Fibroblast of skin of left quadriceps (primary cell): ENCODE results near the gene ANKRD34C.

ENCODE experiments used
- DNase-seq, 2 experiments: peaks; one replicate each; pipeline ENCODE4 v3.0.0-alpha.2; 2013; ENCODE audit warnings: low read depth in 2 of 2

The ANKRD34C gene

DNA sequence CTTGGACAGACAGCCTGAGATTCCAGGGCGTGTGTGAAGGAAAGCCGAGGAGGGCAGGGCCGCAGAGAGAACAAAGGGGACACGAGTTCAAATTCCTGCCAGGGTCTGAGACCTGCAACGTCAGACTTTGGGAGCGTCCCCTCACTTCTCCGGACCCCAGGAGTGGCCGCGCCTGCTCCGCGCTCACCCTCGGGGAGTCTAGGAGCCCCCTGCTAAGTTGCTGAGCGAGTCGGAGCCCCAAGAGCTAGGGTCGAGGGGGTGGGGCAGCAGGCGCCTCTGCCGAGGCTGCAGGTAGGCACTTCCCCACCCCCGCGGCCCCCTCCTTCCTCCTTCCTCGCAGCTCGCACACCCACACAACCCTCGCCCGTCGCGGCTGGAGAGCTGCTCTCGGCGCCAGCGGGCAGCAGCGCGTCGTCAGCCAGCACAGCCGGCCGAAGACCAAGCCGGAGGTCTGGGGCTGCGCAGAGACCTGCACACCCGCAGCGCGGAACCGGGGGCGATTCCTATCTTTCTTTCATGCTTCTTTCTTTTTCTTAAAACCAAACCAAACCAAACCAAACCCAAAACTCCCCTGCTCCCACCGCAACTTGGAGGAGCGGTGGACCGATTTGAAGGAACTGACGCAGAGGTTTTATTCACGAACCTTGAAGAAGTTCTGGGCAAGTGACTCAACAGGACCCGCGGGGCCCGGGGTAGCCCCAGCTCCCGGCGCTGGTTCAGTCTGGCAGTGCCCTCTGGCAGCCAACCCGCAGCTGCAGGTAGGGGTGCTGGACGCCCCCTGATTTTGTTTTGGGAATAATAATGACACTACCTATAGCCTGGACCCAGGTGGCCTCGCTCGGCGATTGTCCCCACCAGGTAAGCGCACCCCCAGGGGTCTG, at the start of gene ANKRD34C:
Gene ANKRD34C (plus strand): TSS at position 352 of the 881 bp plus-strand sequence. CDS start 10,563 bp downstream, outside the sequence.
- DNase-seq, result no peak

DNA sequence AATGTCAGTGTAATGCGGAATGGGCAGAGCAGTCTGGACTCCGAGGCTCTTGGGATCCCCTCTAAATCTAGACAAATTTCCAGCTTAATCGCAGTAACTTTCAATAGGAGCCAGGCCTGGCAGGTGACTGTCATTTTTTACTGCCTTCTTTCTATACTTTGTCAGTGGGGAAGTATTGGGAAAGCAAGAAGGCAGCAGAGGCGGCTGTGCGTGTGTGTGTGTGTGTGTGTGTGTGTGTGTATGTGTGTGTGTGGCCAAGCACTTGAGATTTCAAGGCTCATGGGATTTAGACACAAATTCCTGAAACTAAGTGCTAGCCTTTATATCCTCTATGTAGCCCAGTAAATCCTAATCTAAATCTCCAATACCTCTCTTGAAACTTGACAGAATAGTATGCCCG, 49.3 kb upstream of the ANKRD34C start:
- DNase-seq, result no peak

DNA sequence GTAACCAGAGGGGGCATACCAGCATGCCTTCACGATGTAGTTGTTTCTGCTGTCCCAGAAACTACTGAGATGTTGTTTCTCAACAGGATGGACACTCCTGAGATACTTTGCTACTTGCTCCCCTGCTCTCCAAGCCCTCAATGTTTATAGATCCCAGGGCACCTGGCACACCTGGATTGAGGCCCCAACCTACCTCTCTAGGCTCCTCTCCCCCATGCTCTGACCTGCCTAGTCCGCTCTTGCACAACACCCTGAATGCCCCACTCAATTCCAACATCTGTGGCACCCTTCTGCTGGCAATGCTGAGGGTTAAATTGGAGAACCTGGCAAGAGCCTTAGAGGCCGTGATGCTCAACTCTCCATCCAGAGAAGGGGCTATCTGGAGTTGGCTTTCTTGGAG, 42.5 kb upstream of the ANKRD34C start:
- no peak for DNase-seq

DNA sequence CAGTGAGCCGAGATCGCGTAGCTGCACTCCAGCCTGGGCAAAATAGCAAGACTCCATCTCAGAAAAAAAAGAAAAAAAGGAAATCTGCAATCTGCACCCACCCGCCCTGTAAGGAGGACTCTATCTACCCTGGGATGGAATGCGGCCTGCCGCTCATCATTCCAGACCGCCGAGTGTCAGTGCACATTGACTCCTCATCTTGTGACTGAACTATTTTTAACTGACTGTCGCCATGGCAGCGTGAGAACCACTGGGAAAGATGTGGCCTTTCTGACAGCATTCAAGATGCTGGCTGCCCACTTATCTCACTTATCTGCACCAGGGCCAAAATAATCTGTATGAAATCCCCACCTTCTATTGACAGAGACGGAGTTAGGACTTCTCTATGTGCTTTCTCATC, 38.8 kb upstream of the ANKRD34C start:
- DNase-seq, result no peak

DNA sequence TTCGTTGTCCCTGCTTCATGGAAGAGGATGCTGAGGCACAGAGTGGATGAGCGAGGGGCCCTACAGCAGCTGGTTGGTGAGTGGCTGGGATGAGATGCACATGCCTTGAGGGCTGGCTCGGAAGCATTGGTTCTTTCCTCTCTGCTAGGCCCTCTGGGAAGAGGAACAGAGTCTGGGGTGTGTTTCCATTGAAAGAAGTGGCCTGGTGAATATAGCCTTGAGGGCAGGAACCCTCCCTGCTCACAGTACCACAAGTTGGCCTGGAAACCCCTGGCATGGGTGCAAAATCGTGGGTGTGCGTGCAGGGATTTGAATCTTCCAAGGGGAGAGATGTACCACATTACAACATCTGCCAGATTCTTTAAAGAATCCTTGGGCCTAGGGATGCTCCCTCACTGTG, 37.6 kb upstream of the ANKRD34C start:
- no peak for DNase-seq

DNA sequence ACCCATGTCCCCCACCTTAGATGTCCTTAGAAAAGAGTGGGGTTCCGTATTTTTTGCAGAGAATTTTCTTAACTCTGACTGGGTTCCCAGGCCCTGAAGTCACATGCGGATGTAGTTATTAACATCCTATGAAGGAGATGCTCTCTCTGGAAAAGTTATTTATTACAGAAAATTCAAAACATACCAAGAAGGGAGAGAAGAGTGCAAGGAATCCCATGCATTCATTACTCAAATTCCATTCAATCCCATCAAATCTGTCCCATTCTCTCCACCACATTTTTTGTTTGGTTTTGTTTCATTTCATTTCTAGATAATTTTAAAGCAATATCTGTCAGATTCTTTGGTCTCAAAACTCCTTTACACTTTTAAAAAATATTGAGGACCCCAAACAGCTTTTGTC, 34.3 kb upstream of the ANKRD34C start:
- peak in 1 of 2 experiments; percentile 1 for DNase-seq

DNA sequence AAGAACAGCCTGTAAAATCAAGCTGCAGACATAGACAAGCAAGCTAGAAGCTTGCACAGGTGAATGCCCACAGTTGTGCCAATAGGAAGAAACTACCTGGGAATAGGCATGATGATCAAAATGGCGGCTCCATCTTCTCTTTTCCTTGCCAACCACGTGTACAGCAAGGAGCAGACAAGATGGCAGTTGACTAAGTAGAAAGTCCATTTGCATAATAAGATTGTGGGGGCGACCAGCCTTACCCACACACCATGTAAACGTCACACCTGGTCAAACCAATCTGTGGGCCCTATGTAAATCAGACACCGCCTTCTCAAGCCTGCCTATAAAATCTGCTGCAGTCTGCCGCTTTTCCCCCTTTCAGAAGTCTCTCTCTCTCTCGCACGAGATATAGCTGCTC, 25.1 kb upstream of the ANKRD34C start:
- no peak for DNase-seq

DNA sequence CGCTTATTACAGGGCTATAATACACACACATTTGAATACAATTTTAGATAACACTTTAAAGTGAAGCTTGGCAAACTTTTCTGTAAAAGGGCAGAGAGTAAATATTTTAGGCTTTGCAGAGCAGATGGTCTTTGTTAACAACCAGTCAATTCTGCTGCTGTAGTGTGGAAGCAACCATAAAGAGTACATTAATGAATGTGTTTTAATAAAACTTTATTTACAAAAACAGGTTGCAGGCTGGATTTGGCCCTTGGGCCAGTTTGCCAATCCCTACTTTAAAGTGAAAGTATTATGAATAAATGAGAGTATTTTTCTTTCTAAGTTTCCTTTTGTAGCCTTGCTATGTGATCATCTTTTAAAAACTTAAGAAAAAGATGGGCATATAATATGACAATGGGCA, 20.7 kb upstream of the ANKRD34C start:
- no peak for DNase-seq

DNA sequence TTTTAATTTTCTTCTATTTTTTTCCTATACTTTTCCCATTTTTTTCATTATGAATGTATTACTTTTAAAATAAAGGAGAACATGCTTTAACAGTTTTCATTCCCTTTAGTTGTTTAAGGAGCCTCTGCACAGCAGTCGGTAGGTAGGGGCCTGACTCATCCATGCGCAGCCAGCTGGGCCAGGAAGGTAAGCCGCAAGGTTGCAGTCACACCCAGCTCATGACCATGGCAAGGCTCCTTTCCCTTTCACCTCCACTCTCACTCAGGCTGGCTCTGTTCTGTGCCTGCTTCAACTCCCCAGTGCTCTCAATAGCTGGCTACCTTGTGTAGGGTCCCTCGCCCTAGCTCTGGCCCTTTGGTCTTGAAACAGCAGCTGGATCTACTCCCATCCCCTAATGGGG, 17.4 kb upstream of the ANKRD34C start:
- DNase-seq, result no peak

DNA sequence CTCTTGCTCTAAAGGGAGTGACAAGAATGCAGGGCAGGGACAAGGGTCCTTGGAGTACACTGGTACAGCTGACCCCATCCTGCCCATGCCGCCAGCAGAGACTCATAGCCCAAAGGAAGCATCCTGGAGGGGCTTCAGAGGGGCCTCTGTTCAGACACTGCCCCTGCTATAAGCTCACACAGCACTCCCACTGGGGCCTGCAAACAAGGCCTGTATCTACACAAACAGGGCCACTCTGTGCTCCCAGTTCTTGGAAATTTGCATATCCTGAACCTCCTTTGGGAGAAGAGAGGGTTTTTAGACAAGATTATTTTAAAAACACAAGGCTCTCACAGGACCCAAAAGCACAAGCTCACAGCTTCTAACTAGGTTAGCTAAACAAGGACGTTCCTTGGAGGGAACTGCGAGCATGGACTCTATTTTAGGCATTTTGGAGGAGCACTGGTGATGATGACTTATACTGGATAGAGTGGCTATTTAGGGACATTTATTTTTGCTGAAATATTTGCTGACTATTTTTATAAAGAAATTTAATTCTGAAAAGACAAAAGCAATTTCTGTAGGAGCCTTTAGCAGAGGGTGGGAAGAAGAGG, 16.4 kb upstream of the ANKRD34C start:
- no peak for DNase-seq

DNA sequence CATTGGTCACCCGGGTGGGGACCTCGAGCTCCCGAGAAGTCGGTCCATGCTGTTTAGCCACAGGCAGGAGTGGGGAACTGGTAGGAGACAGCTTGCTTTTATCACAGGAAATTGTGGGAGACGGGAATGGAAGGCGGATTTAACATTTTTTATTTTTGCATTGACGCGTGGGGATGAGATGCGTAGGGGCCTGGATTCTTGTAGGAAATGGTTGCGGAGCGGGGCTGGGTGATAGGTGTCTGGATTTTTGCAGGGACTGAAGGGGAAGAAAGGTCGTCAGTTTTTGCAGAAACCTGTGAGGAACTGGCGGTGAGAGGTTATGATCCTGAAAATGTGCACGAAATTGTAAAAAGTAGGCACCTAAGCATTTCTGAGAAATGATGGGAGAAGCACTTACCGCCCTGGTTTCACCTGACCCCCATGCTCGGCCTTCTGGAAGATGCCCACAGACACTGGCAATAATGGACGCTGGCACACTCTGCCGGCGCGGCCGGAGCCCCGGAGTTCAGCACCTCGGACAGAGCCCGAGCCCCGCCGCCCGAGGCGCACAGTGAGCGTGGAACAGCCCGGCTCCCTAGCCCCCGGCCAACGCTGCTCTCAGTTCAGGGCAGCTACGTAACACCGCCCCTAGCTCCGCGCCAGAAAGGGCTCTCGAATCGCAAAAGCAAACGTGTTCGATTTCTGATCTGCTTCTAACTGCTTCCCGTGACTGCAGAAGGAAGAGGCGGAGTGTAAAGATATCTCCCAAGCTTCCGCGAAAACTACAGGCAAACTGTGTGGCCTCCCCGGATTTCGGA, 928 bp downstream of the ANKRD34C start:
- peak; percentile 6 to 12 for DNase-seq

DNA sequence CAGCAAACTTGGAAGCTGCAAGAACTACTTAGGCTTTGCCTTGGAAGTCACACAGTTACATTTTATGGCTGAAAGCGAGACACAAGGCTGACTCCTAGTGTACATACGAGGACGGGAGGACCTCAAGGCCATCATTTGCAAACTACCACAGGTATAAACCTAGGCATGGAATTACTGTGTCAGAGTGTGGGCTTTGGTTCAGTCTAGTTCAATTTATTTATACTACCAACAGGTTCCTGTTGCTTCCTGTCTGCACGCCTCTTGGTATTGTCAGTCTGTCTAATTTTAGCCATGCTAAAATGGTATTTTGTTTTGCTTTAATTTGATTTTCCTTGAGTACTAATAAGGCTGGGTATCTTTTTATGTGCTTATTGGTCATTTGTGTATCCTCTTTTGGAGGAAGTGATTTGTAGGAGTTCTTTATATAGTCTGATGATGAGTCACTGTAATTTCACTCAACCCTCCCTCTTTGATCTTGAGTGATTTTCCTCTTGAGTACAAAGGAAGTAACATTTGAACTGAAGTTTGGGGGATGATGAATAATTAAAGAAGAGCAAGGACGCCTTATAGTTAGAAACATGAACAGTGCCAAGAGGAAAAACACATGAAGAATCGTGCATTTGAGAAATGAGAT, 8.2 kb downstream of the ANKRD34C start:
- no peak for DNase-seq

DNA sequence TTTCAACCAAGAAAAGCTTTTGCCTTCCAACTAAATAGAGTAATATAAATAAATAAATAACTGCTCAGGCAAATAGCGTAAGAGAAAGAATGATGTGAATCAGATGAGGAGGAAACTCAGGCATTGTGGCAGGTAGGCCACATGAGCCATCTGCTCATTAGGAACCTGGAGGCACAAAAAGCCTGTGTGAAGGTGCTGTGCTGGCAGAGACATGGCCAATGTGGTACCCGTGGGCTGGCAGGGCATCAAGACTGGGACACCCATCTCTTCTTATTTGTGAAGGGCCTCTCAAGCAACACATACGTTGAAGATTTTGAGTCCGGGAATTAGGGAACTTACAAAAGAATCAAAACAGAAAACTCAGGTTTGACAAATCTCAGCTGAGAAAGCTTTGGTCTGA, 9.5 kb downstream of the ANKRD34C start:
- no peak for DNase-seq

DNA sequence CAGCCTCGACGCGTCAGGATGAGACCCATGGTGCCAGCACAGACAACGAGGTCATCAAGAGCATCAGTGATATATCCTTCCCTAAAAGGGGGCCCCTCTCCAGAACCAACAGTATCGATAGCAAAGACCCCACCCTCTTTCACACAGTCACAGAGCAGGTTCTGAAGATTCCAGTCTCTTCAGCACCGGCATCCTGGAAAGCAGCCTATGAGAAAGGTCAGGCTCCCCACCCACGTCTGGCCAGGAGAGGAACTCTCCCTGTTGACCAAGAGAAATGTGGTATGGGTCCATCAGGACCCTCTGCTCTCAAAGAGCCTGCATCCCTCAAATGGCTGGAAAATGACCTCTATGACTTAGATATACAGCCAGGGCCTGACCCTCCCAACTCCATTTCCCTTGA, 11.6 kb downstream of the ANKRD34C start:
- no peak for DNase-seq

DNA sequence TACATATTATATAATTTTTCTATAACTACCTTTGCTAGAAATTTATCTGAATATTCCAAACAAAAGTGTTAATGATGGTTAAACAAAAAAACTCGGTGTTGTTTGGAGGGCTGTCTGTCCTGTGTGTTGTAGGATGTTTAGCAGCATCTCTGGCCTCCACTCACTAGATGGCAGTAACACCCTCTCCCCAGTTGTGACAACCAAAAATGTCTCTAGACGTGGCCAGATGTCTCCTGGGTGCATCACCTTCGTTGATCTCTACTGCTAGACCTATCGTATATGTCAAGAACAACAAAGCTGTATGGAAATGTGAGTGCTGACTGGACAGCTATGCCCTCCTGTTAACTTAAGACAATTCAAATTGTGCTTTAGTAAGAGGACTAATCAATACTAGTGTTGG, 14.1 kb downstream of the ANKRD34C start:
- DNase-seq, result no peak

DNA sequence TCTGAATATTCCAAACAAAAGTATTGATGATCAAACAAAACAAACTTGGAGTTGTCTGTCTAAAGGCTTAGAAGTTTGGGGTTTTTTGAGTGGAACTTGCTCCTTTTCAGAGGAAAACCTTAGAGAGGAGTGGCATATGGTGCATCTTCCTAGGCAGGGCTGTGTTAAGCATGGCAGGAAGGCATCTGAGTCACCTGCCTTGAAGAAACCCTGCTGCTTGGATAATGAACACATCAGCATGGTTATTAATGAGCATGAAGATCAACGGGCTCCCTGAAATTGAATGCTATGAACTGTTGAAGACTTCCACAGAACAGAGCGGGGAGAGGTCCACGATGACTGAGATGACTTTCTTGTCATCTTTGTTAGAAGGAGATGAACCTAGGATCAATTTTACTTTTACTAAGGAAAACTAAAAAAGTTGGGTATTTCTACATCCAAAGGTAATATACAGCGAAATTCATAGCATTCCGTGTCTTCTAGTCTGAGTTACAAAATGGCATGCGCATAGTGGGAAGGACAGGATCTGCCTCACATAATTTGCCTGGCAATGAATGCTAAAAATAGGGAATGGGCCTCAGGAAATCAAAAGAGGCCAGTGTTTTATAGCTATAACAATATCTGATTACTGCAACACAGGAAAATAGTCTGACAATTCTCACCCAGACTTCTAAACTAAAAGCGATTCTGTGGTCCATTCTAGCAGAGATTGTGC, 16.8 kb downstream of the ANKRD34C start:
- DNase-seq, result no peak

DNA sequence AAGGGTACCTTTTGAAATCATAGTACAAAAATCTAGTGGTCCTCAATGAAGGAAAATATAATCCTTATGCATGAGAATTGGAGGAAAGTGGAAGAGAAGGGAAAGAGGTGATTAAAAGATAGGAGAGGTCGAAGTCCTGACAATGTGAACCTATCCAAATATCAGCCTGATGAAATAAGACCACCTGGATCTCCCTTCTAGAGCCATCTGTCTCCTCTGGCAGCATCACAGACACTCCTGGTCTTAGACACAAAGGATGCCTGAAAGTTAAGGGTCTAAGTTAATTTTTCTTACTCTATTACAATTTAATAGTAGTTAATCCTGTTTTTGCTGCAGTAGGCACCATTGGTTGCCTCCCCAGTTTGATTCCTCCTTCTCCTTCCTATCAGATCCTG, 17.3 kb downstream of the ANKRD34C start:
- no peak for DNase-seq

DNA sequence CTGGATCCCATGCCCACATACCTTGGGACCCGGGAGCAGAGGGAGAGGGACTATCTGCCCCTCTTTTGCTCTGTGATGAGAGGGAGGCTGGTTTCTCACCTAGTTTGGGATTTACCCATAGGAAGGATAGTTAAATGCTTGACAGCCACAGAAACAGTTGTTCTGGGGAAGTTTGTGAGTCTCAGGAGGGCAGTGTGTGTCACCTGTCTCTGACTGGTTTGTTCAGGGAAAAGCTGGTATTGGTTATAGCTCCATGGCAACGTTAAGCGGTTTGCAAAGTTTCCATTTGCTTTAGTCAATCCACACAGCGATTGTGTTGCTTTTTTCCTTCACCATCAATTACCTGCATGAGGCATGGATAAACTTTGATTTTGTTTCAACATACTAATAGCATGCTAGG, 24.7 kb downstream of the ANKRD34C start:
- DNase-seq, result no peak

DNA sequence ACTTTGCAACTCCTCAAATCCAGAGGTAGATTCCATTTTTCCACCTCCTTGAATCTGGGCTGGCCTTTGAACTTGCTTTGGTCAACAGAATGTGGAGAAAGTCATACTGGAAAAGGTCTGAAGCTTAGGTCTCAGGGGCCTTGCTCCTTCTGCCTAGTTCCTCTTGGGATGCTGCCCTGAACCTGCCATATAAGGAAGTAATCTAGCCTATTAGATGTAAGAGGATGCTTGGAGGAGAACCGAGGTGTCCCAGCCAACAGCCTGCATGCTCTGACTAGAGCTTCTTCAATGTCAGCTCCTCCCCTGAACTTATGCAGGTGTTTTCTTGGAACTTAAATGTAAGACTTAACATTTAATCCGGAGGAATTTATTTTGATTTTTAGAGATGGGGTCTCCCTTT, 26.4 kb downstream of the ANKRD34C start:
- DNase-seq, result no peak

DNA sequence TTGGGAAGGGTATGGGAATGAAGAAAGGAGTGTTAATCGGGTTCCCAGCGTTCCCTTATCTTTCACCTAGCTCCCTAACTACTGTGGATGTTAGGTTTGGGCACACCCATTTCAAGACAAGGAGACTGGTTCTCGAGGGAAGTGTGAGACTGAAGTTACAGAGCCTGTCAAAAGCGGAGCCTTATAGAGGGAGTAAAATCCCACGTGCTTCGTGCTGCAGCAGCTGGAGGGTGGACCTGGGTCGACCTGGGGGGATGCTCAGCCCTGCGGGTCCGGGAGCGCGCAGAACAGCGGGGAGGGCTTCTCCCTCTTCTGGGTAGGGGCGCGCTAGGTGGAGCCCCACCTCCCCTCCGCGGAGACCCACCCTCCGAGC, 28.1 kb downstream of the ANKRD34C start:
- DNase-seq, result peak; percentile 2 to 5
